Transverse colon (tissue), 4 donors: ENCODE results near the gene KRTAP2-4.

Source experiments
- CTCF ChIP-seq, 5 experiments: fragments of 200-600 bp in 3 of 5; fragments of 450-650 bp in 2 of 5; sonication (generic) in 3 of 5; IDR thresholded peaks; 1 replicate in 2 of 5; 2 replicates in 3 of 5; pipeline ENCODE4 v1.5.1; 2016 to 2017; ENCODE audit warnings: antibody characterized with exemption in 5 of 5, inconsistent platforms in 3 of 5, mild to moderate bottlenecking in 2 of 5, moderate library complexity in 1 of 5
- POLR2A ChIP-seq: fragments of 450-650 bp; IDR thresholded peaks from one replicate; pipeline ENCODE4 v1.6.1; 2016; ENCODE audit warnings: antibody characterized with exemption, mild to moderate bottlenecking, moderate library complexity
- POLR2AphosphoS5 ChIP-seq, 3 donors: sonication (generic); formaldehyde crosslinking; IDR thresholded peaks; one replicate each; pipeline ENCODE4 v1.6.1; 2016; ENCODE audit warnings: antibody characterized with exemption in 3 of 3

- TF ChIP-seq POLR2AphosphoS5 (IDR thresholded peaks at IDR 0.05) (no peak), POLR2A (no peak), CTCF (IDR thresholded peaks at IDR 0.05) (no peak)
Observed at GRCh38 chr17:41076788-41077187, 11.1 kb upstream of the KRTAP2-4 start.
